Tibial nerve (tissue), 3 donors: ENCODE data around the gene CFAP99.

ENCODE experiments used
- POLR2A ChIP-seq, 2 donors: fragments of 450-650 bp; IDR thresholded peaks; one replicate each; pipeline ENCODE4 v1.6.1; 2017; ENCODE audit warnings: antibody characterized with exemption in 2 of 2, mild to moderate bottlenecking in 2 of 2, moderate library complexity in 2 of 2
- TF ChIP-seq, protein P1 (sequence below), 5 experiments: fragments of 200-600 bp in 3 of 5; fragments of 450-650 bp in 2 of 5; sonication (generic) in 3 of 5; IDR thresholded peaks; one replicate each; pipeline ENCODE4 v1.5.1; 2016 to 2019; ENCODE audit warnings: antibody characterized with exemption in 5 of 5, mild to moderate bottlenecking in 3 of 5, moderate library complexity in 2 of 5

DNA sequence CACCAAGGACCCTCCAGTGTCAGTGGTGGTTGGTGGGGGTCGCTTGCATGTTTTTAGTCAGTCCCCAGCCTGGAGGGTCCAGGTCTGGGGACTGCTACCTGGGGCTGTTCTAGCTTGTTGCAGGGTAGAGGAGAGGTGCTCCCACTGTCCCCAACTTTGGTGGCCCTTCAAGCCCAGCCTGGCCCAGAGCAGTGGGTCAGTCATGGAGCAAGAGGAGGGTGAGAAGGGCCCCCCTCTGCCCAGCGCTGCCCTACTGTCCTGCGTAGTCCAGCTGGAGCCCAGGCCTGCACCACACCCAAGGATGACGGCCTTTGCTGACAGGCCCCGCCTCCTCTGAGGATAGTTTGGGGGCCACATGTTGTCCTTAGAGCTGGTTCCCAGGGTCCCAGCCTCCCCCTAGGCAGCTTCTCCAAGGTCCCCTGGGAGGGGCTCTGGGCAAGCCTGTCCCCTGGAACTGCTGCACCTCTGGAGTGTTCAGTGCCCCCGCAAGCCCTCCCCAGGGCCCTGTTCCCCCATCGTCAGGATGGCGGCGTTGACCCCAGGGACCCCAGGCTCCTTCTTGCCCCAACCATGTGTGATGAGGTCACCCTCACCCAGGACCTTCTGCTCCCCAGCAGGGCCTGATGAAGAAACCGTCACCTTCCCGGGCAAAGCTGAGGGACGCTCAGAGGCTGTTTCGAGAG, 6.8 kb downstream of the CFAP99 start:
- TF ChIP-seq, protein P1, sequence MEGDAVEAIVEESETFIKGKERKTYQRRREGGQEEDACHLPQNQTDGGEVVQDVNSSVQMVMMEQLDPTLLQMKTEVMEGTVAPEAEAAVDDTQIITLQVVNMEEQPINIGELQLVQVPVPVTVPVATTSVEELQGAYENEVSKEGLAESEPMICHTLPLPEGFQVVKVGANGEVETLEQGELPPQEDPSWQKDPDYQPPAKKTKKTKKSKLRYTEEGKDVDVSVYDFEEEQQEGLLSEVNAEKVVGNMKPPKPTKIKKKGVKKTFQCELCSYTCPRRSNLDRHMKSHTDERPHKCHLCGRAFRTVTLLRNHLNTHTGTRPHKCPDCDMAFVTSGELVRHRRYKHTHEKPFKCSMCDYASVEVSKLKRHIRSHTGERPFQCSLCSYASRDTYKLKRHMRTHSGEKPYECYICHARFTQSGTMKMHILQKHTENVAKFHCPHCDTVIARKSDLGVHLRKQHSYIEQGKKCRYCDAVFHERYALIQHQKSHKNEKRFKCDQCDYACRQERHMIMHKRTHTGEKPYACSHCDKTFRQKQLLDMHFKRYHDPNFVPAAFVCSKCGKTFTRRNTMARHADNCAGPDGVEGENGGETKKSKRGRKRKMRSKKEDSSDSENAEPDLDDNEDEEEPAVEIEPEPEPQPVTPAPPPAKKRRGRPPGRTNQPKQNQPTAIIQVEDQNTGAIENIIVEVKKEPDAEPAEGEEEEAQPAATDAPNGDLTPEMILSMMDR (IDR thresholded peaks at IDR 0.05), result no peak
- no peak for TF ChIP-seq POLR2A (IDR thresholded peaks at IDR 0.05)
